Right kidney (tissue), 9 donors: Measurements from ENCODE around the gene KDM7A.
A peak's percentile ranks its signal among the peaks of the same experiment; 100 is the strongest.
"Not testable (repeated sequence)": the region's sequence is repeated elsewhere in the genome, so short reads cannot be mapped to it uniquely, and the experiment has no call there.

Source experiments
- DNase-seq: peaks from one replicate; pipeline ENCODE4 v3.0.0-alpha.2; 2016
- long read RNA-seq, 8 donors: transcript quantifications; one replicate each; lab custom pipeline, GENCODE V29; 2026

The KDM7A gene
- long read RNA-seq, donor 1: 0 reads
- long read RNA-seq, donor 2: 0 reads
- long read RNA-seq, donor 3: 0 reads
- long read RNA-seq, donor 4: 0 reads
- long read RNA-seq, donor 5, full-length matches to known transcripts: 2 of 2 reads
- long read RNA-seq, donor 5, partial matches to known transcripts: 0 of 2 reads
- long read RNA-seq, donor 5, other reads (novel, unspliced or antisense): 0 of 2 reads
- long read RNA-seq, donor 6, partial matches to known transcripts: 0 of 1 reads
- long read RNA-seq, donor 6, other reads (novel, unspliced or antisense): 0 of 1 reads
- long read RNA-seq, donor 7, partial matches to known transcripts: 0 of 1 reads
- long read RNA-seq, donor 7, other reads (novel, unspliced or antisense): 0 of 1 reads
- long read RNA-seq, donor 8, full-length matches to known transcripts: 1 of 1 reads
- long read RNA-seq, donor 8, partial matches to known transcripts: 0 of 1 reads
- long read RNA-seq, donor 8, other reads (novel, unspliced or antisense): 0 of 1 reads

- DNase-seq: peak; percentile 97
These were observed at the start of gene KDM7A for GRCh38 chr7:140176811-140177702. Gene KDM7A, minus strand, starts transcription at chr7:140176983. Its CDS starts 46 bp downstream, at chr7:140176937.

GRCh38 chr7:140225562-140226249, 48.9 kb upstream of the KDM7A start:
- DNase-seq: no peak

DNA sequence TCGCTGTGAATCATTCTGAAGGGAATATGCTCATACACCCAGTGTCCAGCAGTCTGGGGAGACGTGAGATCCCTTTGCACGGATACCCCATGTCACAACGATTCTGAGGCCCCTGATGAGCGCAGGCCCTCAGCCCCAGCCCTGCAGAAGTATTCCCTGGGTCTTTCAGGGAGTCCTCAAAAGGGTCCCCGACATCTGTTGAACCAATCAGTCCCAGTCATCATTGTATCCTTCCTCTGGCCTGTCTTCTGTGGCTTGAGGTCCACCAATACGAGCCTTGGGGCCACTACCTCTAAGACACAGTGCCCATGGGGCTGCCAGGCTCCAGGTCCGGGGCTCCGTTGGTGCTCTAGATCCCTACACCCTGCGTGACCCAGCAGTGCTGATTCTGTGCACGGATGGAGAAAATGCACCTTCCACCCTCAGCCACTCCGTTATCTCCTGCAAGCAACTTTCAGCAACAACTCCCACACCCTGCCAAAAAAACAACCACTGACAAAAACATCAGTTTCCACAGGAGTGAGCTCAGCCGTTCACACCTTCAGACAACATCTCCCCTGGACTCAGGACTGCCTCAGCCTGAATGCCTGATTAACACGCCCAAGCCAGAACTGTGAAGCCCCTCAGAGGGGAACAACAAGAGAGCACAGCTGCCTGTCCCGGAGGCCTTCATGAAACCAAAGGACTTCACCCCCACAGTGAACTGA, 46.9 kb upstream of the KDM7A start:
- DNase-seq: no peak

DNA sequence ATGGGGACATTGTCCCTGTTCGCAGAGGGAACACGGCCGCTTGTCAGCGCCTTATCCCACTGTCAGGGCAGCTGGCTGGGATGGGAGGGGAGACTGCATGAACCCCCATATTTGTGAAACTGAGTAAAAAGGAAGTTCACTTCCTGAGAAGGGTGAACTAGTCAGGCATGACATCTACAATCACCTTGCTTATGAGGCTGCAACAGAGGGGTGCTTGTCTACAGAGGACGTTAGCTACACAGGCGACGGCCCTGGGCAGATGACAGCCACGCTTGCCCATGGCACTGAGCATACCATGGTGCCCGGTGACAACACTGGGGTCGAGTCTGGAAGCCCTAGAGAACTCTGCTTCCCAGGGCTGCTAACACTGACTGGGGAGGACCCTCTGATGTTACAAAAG, 46.0 kb upstream of the KDM7A start:
- DNase-seq: no peak

DNA sequence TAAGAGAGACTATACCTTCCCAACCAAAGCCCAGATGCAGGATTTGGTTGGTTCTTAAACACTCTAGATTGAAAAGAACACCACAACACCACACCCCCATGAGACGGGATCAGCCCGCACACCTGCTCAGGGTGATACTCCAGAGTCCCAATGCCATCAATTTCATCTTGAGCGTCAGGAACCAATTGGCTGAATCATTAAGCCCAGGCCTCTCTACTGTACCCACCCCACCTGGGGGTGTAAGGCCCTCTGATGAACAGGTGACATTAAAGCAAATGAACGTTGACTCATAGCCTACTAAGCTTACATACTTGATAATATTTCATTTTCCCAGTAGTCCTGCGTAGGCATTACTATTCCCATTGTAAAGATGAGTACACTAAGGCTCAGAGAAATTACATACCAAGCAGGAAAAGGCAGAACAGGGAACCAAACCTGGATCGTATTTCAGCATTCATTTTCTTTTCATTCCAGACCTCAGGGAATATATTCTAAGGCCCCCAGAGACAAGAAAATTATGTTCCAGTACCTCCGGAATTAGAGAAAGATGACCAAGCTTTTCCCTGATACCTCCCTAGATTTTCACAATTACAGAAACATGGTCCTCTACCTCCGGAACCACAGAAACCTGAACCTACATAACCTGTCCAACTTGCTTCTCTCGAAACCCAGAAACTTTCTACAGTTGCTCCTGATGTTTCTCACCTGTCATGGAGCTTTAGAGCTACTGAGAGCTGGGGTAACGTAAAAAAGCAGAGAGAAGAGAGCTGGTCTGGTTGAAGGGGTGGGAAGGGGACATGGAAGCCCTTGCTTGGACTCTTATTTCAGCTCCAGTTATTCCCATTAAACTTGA, 43.1 kb upstream of the KDM7A start:
- DNase-seq: no peak

DNA sequence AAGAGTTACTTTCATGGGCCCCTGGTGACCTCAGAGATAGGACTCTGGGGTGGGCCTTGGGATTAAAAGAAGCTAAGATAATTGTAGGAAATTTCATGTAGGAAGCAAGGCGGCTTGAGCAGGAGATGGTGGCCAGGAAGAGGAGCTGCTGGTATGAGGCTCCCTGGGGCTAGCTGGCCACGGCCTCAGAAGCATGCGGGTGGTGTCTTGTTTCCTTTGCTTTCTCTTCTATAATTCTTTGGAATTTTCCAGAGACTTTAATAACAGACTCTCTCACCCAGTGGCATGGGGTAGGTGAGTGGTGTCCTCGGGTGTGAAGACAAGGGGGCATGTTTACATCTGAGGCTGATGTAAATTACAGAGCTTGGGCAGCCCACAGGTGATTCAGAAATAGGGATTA, 41.9 kb upstream of the KDM7A start:
- no peak for DNase-seq

- no peak for DNase-seq
These were observed 41.1 kb upstream of the KDM7A start for GRCh38 chr7:140217750-140218501.

GRCh38 chr7:140215281-140215680, 38.5 kb upstream of the KDM7A start:
- no peak for DNase-seq

DNA sequence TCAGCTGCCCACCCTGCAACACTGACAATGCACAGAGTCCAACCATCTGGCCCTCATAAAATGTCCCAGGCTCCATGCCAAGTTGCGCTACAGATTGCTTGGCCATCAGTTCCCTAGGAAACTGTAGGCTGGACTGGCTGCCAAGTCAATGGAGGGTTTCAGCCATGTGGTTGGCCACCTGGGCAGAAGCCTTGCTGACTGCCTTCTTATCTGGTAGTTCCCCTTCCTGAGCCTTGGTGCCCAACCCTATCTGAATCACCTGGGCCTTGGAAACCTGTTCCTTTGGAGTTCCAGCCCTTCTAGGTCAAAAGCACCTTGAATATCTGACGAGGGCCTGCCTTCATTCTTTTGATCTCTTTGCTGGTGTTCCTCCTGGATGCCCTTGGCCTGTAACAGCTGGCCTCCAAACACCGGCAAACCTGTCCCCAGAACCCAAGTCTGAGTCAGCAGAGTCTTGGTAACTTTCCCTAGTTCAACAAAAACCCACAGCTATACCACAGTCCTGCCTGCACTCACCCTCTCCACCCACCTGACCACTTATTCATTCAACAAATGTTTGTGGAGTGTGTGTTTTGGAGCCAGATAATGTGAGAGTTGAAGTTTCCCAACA, 37.4 kb upstream of the KDM7A start:
- DNase-seq: no peak

DNA sequence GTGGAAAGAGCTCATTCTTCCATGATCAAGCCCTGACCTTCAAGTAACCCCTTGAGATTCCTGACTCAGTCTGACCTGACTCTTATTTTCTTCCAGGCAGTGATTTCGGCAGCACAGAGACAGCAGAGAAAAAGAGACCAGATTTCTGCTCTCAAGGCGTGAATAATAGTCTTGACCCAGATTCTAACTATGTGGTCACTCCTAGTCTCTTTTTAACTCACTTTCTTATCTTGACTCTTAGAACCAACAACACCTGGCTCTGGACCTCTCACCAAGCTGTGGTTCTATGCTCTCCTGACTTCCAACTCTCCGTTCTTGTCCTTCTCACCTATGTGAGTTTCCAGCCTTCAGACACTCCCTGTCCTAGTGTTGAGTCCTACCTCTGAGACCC, 36.9 kb upstream of the KDM7A start:
- no peak for DNase-seq

DNA sequence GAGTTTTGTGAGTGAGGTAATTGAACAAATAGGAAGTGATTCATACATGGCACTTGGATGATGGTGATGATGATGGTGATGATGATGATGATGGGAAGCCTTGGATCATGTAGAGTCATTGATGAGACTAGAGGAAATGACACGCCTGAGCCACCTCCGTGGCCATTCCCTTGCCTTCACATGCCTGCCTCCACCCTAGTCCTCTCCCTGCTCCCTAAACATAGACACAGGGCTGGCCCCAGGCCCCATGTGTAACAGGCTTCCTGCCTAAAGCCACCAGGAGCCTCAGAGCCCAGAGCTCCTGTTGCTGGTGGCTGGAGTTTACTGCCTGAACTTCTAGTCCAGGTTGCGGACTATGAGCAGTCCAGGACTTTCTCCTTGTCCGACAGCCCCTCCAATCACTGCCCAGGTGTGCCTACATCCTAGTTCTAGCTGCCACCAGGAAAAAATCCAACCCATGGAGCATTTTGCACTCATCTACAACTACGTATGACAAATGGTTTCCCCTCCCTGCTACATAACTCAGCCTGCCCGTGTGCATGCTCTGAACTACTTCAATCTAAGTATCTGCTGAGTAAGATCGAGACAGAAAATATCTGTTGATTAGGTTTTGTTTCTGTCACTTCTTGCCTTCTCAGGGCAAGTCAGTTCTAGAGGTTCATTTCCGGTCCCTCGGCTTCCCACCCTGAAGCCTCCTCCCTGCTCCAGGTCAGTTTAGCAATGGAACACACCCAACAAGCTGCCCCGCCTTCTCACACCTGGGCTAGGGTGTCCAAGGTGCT, 35.5 kb upstream of the KDM7A start:
- DNase-seq: no peak

GRCh38 chr7:140211698-140212097, 34.9 kb upstream of the KDM7A start:
- no peak for DNase-seq

GRCh38 chr7:140209866-140210609, 33.3 kb upstream of the KDM7A start:
- DNase-seq: no peak

GRCh38 chr7:140206616-140207389, 30.0 kb upstream of the KDM7A start:
- no peak for DNase-seq

DNA sequence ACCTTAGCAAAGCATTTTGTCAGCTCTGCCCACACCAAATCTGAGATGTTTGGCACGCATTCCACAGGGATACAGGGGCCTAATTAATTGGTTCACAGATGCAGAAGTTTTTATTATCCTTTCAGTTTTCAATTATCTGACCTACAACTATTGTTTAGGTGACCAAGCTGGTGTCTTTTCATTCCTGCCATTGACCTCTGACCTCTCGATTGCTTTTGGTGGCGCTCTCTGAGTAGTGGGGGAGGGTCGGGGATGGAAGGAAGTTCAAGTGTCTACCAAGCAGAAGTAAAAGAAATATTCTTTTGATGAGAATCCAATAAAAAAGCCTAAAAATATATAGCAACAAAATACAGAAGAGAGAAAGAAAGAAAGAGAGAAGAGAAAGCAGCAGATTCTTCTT, 28.8 kb upstream of the KDM7A start:
- no peak for DNase-seq

GRCh38 chr7:140203556-140203955, 26.8 kb upstream of the KDM7A start:
- no peak for DNase-seq

DNA sequence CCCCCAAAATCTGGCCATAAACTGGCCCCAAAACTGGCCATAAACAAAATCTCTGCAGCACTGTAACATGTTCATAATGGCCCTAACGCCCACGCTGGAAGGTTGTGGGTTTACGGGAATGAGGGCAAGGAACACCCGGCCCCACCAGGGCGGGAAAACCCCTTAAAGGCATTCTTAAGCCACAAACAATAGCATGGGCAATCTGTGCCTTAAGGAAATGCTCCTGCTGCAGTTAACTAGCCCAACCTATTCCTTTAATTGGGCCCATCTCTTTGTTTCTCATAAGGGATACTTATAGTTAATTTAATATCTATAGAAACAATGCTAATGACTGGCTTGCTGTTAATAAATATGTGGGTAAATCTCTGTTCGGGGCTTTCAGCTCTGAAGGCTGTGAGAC, 26.2 kb upstream of the KDM7A start:
- not testable (repeated sequence) for DNase-seq
